Activated CD4-positive, alpha-beta T cell treated with anti-CD3 and anti-CD28 coated beads, Interleukin-2, Interleukin-4, amounts not matched to agents 100 ng/mL and 50 ng/mL, durations not matched to agents 16 hours and 8 hours (primary cell): ENCODE data around the gene BRAP.
A peak's percentile ranks its signal among the peaks of the same experiment; 100 is the strongest.
"Not testable (repeated sequence)": the region's sequence is repeated elsewhere in the genome, so short reads cannot be mapped to it uniquely, and the experiment has no call there.

ENCODE experiments used
- DNase-seq: peaks from one replicate; pipeline ENCODE4 v3.0.0-alpha.2; 2020; ENCODE audit warnings: low spot score

BRAP gene

DNA sequence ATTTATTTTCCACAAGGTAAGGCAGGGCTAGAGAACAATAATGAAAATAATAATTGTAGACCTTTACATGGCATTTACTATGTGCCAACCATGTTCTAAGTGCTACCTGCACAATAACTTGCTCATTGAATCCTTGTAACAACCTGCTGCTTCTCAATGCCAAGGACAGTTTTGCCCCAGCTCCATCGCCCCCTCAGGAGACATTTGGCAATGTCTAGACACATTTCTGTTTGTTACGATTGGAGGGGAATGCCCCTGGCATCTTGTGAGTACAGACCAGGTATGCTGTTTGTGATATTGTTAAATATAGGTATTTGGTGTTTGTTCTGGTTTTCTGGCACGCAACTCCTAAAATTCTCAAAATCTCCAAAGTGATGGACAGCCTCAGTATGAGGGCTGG lies 78.5 kb downstream of the BRAP start:
- no peak for DNase-seq

GRCh38 chr12:111606767-111607230 lies 79.0 kb downstream of the BRAP start:
- DNase-seq = no peak

DNA sequence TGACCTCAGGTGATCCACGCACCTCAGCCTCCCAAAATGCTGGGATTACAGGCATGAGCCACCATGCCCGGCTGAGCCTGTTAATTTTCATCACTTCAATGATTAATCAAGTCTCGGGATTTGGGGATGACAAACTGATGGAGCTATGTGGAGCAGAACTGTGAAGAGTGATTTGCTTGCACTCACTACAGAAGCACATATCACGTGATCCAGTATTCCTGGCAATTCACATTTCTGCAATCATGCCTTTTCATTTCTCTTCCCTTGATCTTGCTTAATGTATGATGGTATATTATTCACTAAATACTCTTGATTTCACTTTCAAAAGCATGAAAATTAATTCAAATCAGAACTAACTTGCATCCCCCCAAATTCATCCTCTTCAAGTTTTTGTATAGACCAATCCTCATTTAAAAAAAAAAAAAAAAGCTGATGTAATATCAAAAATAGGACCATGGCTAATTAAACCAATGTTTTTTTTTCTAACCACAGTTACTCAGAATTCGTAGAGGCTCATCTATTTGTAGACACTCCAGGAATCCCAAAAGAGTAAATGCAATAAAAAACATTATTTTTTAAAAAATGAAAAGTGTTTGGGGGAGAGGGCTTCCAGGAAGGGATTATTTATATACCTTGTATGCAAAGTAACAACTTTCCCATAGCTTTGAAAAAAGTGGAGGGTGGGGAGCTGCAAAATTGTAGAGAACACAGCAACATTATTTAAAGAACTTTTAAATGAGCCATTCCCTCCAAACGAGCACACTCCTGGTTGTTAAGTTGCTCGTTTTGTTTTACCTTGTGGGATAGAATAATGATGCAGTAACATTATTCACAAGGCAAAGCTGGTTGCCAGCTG lies 79.6 kb downstream of the BRAP start:
- no peak for DNase-seq

- DNase-seq = not testable (repeated sequence)
These were observed 82.9 kb downstream of the BRAP start for GRCh38 chr12:111602857-111603256.

DNA sequence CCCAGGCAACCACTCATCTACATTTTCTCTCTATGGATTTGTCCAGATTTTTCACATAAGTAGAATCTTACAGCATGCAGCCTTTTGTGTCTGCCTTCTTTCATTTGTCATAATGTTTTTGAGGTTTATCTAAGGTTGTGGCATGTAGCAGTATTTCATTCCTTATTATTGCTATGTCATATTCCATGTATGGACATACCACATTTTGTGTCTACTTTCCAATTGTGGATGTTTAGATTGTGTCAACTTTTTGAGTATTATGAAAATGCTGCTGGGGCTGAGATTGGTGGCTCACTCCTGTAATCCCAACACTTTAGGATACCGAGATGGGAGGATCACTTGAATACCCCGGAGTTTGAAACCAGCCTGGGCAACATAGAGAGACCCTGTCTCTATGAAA lies 83.4 kb downstream of the BRAP start:
- no peak for DNase-seq

DNA sequence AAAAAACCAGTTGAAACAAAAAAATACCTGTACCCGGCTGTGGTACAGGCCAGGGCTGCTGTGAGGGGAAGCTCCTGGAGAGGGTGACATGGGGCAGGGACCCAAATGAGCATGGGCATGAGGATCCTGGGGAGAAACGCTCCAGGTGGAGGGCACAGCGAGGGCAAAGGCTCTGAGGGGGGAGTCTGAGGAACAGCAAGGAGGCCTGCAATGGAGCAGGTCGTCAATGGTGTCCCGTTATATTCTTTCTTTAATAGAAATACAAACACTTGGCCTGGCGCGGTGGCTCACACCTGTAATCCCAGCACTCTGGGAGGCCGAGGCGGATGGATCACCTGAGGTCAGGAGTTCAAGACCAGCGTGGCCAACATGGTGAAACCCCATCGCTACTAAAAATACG lies 84.8 kb downstream of the BRAP start:
- not testable (repeated sequence) for DNase-seq

DNA sequence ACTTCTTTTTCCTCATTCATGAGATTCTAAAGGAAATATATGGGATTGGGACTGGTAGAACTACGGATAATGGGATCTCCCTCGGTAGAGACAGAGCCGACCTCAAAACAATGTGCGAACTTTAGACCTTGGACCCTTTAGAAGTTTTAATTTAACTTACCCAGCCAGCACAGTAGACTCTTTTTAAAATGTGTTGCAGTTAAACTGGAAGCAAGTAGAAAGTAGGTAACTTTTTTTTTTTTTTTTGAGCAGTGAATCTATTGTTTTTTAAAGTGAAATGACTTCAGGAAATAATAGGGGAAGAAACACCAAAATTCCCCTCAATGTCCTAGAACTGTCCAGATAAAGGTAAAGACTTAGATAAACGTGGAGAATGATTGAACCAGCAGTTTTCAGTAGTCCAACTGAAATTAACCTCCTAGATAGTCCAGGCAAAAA lies 85.5 kb downstream of the BRAP start:
- no peak for DNase-seq

- peak; percentile 91 for DNase-seq
These were observed 86.1 kb downstream of the BRAP start for GRCh38 chr12:111599453-111600204.

GRCh38 chr12:111598637-111599452 lies 86.9 kb downstream of the BRAP start, which contains the start of gene ATXN2:
ATXN2 (minus strand) TSS chr12:111599315; CDS start chr12:111599034, 281 bp downstream.
- peak; percentile 60 for DNase-seq

DNA sequence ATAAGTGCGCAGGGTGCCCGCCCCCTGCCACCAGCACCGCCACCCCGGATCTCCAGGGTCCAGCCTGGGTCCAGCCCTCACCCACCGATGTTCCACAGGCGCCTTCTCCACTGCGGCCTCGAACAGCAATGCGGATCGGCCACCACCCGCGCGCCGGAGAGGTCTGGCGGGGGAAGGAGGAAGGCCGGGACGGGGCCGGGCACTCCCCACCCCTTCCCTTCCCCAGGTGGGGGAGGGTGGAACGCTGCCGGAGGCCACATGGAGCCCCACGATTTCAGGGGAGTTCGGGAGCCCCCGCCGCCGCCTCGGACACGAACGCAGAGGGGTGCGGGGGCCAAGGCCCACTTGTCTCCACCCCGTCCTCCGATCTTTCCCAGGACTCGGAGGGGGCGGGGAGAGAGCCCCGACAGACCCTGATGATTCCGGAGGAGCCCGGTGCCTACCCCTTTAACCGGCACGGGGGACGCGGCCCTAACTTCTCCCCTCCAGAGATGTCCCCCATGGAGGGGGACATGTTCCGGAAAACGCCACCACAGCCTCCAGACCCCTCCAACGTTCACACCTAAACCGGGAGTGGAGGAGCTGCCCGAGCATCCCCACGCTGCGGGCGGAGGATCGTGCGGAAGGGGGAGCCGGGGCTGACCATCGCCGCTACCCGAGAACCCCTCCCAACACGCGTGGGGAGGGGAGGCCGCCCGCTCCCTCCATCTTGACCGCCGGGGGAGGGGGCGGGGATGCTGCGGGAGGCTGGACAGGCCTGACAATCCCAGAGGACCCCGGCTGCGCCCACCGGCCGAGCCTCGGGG lies 87.7 kb downstream of the BRAP start:
- peak; percentile 15 for DNase-seq

DNA sequence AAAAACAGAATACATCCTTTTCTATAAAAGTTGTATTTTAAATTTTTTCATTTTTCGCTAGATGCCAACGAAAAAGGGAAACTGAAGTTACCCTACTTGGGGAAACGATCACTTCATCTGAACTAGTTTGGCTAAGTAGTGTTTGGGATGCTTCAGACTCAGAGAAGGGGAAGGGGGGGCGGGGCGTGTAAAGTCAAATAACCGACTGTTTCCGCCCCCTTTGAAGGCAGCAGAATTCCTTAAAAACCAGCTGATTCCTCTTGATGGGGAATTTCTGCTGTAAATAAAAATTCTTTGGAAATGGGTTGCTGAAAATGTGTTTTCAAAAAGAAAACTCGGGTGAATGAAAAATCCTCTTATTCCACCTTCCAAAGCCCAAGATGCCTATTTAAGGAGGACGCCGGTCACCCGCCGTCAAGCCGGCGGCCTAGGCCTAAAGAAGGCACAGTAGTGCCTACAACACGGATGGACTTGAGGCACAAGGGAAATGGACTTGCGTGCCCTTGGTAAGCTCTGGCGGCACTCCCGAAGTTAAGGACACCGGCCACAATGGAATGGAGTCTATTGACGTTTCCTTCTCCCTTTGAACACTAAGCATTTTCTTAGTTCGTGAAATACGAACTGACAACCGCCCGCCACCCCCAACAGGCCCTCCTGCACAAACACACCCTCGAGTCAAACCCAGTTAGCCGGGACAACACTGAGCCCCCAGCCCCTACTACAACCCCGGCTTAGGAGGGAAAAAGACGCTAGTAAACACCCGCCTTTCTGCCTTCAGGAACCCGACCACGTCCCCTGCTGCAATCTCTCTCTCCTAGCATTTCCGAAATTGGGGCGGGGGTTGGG lies 88.5 kb downstream of the BRAP start:
- DNase-seq = peak; percentile 7

- not testable (repeated sequence) for DNase-seq
These were observed 90.4 kb downstream of the BRAP start for GRCh38 chr12:111595341-111595835.
